ENCODE measurements around the gene PARP12.
A peak's percentile ranks its signal among the peaks of the same experiment; 100 is the strongest.

- TF ChIP-seq CTCF (optimal IDR thresholded peaks at IDR 0.05 in 1 of 3, IDR thresholded peaks at IDR 0.05 in 1 of 3, conservative IDR thresholded peaks at IDR 0.05 in 1 of 3; ENCODE audit: extremely low read depth in 1 of 3, insufficient read depth in 2 of 3, low read length in 3 of 3) (peak in 1 of 3 experiments; percentile 23), EZH2 (IDR thresholded peaks at IDR 0.05; ENCODE audit: low read length) (no peak)
Observed at GRCh38 chr7:139995017-139995915, 67.5 kb downstream of the PARP12 start.

All from keratinocyte (primary cell).